ENCODE results near the gene CNIH2. TPM values are rescaled to one million over a fixed set of nuclear protein-coding genes. Genes with fewer than 3 reads are reported as not detected.
A peak's percentile ranks its signal among the peaks of the same experiment; 100 is the strongest.

The CNIH2 gene
- total RNA-seq, 2 experiments from 2014 or later: 4.1 to 6.2 TPM

- Histone ChIP-seq H3K27ac (ENCODE audit: low read depth in 1 of 2, low read length in 2 of 2) (no peak overlapping the region), H3K36me3 (ENCODE audit: insufficient read depth, low read length) (peaks cover 51% of the 10 kb centered on the region), H3K9me3 (ENCODE audit: control insufficient read depth in 1 of 2, insufficient read depth in 1 of 2, low read length in 2 of 2) (no peaks in the 10 kb centered on the region), H3K27me3 (ENCODE audit: control insufficient read depth in 1 of 2, insufficient read depth in 2 of 2, low read length in 2 of 2) (no peaks in the 10 kb centered on the region), H3K4me1 (ENCODE audit: insufficient read depth, low read length) (no peaks in the 10 kb centered on the region), H3K4me3 (ENCODE audit: low read length) (no peak overlapping the region)
- Mint-ChIP-seq H3K4me1 (ENCODE audit: low read depth) (peaks cover 6% of the 10 kb centered on the region), H3K36me3 (ENCODE audit: low read depth) (peaks cover 64% of the 10 kb centered on the region), H3K9me3 (no peaks in the 10 kb centered on the region), H3K27ac (peak overlapping the region; percentile 19), H3K27me3 (no peaks in the 10 kb centered on the region), H3K4me3 (no peak overlapping the region)
- ChIA-PET CTCF (no interaction called here), POLR2A (interaction anchor here (1.1 kb wide), 1 partner anchor 10 kb away, joined by 4 read pairs; no protein-coding TSS in a partner anchor)
- ATAC-seq (ENCODE audit: poor library complexity): no peak
- DNase-seq: no peak
- no peak for TF ChIP-seq CTCF (IDR thresholded peaks at IDR 0.05)
- intact Hi-C loops (cut with DNase I, micrococcal nuclease): no loop called here
Measured at GRCh38 chr11:66247295-66247694, 30.7 kb upstream of the CNIH2 start.

- Histone ChIP-seq H3K9me3 (ENCODE audit: control insufficient read depth in 1 of 2, insufficient read depth in 1 of 2, low read length in 2 of 2) (no peaks in the 10 kb centered on the region), H3K4me3 (ENCODE audit: low read length) (no peak overlapping the region), H3K36me3 (ENCODE audit: insufficient read depth, low read length) (peaks cover 46% of the 10 kb centered on the region), H3K27me3 (ENCODE audit: control insufficient read depth in 1 of 2, insufficient read depth in 2 of 2, low read length in 2 of 2) (no peaks in the 10 kb centered on the region), H3K4me1 (ENCODE audit: insufficient read depth, low read length) (no peaks in the 10 kb centered on the region), H3K27ac (ENCODE audit: low read depth in 1 of 2, low read length in 2 of 2) (no peak overlapping the region)
- peaks cover 59% of the 10 kb centered on the region for H3K36me3 Mint-ChIP-seq (ENCODE audit: low read depth)
- intact Hi-C loops (cut with DNase I, micrococcal nuclease): no loop called here
- DNase-seq (no peak), ATAC-seq (ENCODE audit: poor library complexity) (no peak)
- POLR2A ChIA-PET: no interaction called here
- CTCF ChIA-PET: no interaction called here
- no peaks in the 10 kb centered on the region for H3K9me3 Mint-ChIP-seq
- no peaks in the 10 kb centered on the region for H3K27me3 Mint-ChIP-seq
- peak overlapping the region; percentile 5 for H3K27ac Mint-ChIP-seq
- peaks cover 6% of the 10 kb centered on the region for H3K4me1 Mint-ChIP-seq (ENCODE audit: low read depth)
- no peak overlapping the region for H3K4me3 Mint-ChIP-seq
- TF ChIP-seq CTCF (IDR thresholded peaks at IDR 0.05): no peak
Measured at GRCh38 chr11:66247801-66248200, 30.2 kb upstream of the CNIH2 start.

GRCh38 chr11:66248903-66249302 lies 29.1 kb upstream of the CNIH2 start:
- no peak for TF ChIP-seq CTCF (IDR thresholded peaks at IDR 0.05)
- no peaks in the 10 kb centered on the region for H3K4me1 ChIP-seq (ENCODE audit: insufficient read depth, low read length)
- H3K27me3 Mint-ChIP-seq: no peaks in the 10 kb centered on the region
- no peak overlapping the region for H3K4me3 Mint-ChIP-seq
- H3K9me3 ChIP-seq (ENCODE audit: control insufficient read depth in 1 of 2, insufficient read depth in 1 of 2, low read length in 2 of 2): no peaks in the 10 kb centered on the region
- POLR2A ChIA-PET: no interaction called here
- H3K27ac ChIP-seq (ENCODE audit: low read depth in 1 of 2, low read length in 2 of 2): peak overlapping the region in 1 of 2 donors; percentile 7
- H3K27ac Mint-ChIP-seq: no peak overlapping the region
- H3K36me3 ChIP-seq (ENCODE audit: insufficient read depth, low read length): peaks cover 36% of the 10 kb centered on the region
- H3K4me3 ChIP-seq (ENCODE audit: low read length): no peak overlapping the region
- no peaks in the 10 kb centered on the region for H3K9me3 Mint-ChIP-seq
- ATAC-seq (ENCODE audit: poor library complexity) (no peak), DNase-seq (no peak)
- no peaks in the 10 kb centered on the region for H3K27me3 ChIP-seq (ENCODE audit: control insufficient read depth in 1 of 2, insufficient read depth in 2 of 2, low read length in 2 of 2)
- intact Hi-C loops (cut with DNase I, micrococcal nuclease): no loop called here
- peaks cover 52% of the 10 kb centered on the region for H3K36me3 Mint-ChIP-seq (ENCODE audit: low read depth)
- CTCF ChIA-PET: no interaction called here
- peaks cover 6% of the 10 kb centered on the region for H3K4me1 Mint-ChIP-seq (ENCODE audit: low read depth)

Measured in CD4-positive, alpha-beta T cell (primary cell).